SKM-1 (cell line): ENCODE results near the gene F12.
"Not testable (repeated sequence)": the region's sequence is repeated elsewhere in the genome, so short reads cannot be mapped to it uniquely, and the experiment has no call there.

Source experiments
- DNase-seq: peaks from one replicate; lab custom pipeline; 2025; ENCODE audit not compliant: unreplicated experiment; lab: John Stamatoyannopoulos, UW

Gene F12

DNA sequence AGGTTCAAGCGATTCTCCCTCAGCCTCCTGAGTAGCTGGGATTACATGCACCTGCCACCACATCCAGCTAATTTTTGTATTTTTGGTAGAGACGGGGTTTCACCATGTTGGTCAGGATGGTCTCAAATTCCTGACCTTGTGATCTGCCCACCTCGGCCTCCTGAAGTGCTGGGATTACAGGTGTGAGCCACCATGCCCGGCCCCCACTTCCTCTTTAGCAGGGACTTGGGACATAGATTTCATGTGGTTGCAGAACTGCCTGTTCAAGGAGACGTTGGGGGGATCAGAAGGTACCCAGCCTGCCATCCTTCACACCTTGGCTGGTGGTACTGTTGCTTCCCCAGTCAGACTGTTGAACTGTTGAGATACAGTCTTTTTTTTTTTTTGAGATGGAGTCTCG lies 7.7 kb upstream of the F12 start:
- DNase-seq, result not testable (repeated sequence)

DNA sequence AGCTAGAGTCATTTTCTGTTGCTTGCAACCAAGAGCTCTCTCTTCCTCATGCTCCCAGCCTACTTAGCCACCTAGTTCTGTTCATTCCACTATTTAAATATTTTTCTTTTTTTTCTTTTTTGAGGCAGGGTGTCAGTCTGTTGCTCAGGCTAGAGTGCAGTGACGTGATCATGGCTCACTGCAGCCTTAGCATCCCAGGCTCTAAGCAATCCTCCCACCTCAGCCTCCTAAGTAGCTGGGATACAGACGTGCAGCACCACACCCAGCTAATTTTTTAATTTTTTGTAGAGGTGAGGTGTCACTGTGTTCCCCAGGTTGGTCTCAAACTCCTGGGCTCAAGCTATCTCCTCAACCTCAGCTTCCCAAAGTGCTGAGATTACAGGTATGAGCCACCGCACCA lies 5.1 kb upstream of the F12 start:
- DNase-seq, result no peak

DNA sequence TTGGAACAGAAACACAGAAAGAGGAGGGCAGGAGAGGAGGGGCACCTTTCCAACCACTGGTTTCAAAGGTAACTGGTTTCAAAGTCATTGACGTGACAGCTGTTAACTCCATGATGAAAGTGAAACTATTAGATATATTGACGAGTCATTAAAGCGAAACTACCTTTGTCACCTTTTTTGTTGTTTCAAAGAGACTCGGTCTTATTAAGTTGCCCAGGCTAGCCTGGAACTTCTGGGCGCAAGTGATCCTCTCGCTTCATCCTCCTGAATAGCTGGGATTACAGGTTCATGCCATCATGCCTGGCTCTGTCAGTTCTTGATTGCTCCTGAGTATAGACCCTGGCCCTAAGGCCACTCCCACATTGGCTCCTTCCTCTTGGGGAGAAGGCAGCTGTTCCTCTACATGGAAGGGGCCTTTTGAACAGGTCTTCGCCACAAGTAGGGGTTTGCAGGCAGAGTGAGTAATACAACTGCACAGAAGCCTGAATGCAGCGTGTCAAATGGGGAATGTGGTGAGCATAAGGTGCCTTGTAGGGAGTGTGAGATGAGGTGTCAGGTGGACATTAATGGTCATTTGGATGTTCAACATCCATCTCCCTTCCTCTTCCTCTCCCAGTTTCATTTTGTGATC lies 3.4 kb upstream of the F12 start:
- DNase-seq, result no peak

DNA sequence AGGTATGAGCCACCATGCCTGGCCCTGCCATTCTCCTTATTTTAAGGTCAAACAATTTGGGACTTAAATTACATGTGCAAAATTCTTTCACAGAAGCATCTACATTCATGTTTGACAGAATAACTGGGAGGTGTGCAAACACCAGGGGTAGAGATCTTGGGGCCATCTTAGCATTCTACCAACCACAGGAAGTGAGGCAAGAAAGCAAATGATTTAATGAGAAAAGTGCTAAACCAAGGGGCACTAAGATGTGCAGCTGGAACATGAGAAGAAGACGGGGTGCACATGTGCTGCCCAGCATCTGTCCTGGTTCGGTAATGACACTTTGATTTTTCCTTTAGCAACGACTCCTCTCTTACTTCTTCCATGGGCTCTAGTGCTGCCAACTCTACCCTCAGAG lies 1.2 kb upstream of the F12 start:
- DNase-seq, result no peak

DNA sequence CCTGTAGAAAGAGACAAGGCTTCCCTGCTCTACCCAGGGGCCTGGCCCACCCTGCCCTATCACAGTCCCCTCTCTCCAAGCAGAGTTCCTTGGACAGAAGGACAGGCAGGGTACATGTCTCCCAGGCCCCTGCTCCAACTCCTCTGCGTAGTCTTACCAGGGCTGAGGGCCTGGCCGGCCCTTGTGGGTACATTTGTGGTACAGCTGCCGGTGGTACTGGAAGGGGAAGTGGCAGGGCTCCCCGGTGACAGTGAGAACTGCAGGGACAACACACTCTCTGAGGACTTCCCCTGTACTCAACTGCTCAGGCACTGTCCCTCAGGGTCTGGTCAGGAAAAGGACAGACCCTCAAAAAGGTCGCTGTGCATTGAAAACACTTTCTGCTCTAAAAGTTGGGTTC lies 3.6 kb downstream of the F12 start:
- peak; percentile 71 for DNase-seq

DNA sequence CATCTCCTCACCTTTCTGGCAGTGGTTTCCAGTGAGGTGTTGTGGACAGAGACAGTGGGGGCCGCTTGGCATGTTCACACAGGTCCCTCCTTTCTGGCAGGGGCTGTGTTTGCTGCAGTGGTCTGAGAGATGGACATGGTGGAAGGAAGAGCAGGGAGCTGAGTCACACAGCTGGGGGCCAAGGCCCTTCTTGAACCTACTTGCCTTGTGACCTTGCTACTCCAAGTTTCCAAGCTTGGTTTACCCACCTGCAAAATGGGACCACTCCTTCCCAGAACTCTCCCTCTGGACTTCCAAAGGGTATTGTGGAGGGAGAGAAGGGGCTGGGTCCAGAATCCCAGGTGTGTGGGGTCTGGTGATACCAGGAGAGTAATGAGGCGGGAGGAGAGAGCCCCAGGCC lies 4.1 kb downstream of the F12 start:
- DNase-seq, result no peak

DNA sequence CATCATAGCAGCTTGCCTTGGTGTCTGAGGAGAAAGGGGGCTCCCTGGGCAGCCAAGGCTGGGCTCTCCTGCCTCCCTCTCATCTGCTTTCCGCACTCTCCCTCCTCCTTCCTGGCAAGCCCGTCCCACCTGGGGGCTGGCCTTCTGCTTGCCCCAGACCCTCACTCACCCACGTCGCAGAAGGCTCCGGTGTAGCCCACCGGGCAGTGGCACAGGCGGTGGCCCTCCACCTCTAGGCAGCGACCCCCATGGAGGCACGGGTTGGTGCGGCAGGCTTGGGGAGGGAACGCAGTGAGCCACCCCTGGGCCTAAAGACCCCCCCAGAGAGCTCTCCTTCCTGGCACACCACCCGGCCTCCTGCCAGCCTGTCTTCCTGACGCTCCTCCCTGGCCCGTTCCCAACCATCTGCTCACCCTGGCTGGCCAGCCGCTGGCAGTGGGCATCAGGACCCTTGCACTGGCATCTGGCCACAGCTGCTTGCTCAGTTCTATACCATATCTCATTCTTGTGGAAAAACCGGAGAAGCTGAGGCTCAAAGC lies 4.7 kb downstream of the F12 start:
- no peak for DNase-seq

DNA sequence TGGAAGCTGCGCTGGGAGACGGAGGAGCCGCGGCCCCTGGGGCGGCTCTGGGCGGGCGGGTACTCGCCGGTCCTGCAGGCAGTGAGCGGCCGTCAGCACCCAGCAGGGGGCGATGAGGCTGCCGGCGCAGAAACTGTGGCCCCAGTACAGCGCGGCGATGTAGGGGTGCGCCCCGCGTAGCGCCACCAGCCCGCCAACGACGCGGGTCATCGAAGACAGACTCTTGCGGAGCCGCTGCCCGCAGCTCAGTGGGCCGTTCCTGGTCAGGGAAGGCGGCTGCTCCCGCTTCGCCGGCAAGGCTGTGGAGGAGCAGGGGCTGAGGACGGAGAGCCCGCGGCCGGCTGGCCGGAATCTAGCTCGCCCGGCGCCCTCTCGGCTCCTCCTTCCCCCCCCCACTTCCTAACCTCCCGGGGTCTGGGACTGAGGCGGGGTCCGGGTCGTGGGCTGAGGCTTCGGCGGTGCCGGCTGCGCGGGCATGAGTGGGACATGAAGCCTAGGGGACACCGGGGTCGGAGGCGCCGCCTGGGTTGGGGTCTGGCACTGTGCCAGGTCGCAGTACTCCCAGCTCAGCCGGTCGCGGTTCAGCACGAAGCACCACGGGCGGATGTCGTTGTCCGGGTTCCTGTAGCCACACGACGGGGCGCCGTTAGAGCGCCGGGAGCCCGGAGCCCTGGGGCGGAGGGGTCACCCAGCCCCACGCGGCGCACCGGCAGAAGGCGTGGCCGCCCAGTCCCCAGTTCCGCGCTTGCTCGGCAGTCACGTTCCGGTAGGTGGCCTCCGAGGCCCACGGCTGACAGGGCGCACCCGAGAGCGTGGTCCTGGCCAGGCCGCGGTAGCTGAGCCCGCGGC lies 5.3 kb downstream of the F12 start:
- peak; percentile 88 for DNase-seq

DNA sequence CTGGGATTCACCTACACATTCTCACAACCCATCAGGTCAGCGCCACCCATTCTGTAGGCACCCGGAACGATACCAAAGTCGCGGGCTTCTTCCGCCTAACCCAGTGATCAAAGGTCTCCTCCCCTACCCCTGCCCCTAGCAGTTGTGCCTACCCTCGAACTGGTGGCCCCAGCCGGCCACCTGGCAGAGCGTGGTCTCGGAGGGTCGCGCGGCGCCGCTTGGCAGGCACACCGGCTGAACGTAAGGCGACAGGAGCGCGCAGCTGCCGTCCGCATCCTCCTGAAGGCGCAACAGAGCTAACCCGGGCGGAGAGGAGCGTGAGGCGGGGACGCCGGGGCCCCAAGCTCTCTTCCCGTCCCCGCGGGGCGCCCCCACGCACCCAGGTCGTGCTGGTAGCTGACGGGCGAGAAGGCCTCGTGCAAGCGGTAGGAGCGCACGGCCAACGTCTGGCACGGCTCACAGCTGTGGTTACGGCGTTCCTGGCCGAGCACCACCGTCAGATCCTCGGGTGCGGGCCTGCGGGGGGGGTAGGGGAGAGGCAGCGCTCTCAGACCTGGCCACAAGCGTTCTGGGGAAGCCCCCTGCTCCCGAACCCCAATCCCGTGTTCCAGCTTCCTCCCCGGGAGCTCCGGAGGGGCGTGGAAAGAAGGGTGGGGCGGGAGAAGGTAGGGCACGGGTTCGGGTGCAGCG lies 6.1 kb downstream of the F12 start:
- no peak for DNase-seq

DNA sequence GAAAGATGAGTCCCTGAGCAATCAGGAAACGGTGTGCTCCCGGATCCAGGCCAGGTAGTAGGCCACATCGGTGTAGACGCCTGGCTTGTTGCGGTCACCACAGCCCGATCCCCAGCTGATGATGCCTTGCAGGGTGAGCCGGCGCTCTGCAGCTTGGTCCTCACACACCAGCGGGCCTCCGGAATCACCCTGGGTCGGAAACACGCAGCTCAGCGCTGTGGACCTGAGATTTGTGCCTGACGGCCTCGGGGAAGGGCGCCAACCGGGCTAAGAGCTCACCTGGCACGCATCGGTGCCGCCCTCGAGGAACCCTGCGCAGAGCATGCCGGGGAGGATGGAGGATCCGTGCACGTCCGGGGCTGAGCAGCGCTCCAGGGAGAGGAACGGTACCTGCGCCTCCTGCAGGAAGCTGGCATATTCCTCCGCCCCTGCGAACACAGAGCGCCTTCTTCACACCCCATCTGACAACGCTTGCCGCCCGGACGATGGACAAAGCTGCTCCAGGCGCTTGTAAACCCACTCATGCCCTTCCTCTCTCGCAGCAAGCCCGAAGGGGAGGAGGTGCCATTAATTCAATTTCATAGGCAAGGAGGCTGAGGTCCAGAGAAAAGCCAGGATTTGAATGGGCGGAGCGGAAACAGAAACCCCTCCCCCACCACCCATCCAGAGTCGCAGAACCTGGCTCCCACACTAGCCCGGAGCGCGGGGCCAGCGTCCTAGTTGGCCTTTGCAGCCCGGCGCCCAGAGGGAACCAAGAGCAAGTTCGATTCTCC lies 6.9 kb downstream of the F12 start:
- DNase-seq, result no peak

DNA sequence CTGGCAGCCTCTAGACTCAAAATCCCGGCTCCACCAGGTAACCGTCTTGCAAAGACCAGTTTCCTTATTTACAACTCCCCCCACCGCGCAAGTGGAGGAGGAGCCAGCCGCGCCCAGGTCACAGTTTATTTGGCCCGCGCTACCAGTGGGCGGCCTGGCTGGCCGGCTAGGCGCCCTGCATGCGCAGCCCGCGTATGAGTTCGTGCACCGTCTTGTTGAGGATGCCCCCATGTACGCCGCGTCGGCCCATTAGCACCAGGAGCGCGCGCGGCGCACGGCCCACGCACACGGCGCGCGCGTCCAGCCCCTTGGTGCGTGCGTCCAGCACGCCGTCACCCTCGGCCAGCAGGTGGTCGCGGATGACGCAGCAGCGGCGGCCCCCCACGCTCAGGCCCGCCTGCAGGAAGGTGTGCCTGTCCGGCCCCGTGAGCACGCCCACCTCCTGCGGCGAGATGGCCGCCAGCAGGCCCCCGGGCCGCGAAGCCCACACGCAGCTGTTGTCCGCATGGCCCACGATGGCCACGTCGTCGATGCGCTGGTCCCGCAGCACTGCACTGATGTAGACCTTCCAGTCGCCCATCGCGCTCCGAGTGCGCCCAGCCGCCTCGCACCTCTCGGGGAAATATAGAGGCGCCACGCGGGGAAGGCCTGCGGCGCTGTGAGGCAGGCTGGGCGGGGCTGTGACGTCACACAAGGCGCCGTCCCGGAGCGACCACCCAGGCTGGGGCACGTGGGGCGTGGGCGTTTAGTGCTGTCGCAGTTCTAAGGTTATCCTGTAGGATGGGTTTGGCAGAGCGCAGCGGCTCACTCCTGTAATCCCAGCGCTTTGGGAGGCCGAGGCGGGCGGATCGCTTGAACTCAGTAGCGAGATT lies 9.1 kb downstream of the F12 start, which contains the start of gene PFN3:
TSS of gene PFN3 (minus strand) at position 665 of the 872 bp plus-strand sequence. CDS start at position 580, 85 bp downstream.
- DNase-seq, result no peak

DNA sequence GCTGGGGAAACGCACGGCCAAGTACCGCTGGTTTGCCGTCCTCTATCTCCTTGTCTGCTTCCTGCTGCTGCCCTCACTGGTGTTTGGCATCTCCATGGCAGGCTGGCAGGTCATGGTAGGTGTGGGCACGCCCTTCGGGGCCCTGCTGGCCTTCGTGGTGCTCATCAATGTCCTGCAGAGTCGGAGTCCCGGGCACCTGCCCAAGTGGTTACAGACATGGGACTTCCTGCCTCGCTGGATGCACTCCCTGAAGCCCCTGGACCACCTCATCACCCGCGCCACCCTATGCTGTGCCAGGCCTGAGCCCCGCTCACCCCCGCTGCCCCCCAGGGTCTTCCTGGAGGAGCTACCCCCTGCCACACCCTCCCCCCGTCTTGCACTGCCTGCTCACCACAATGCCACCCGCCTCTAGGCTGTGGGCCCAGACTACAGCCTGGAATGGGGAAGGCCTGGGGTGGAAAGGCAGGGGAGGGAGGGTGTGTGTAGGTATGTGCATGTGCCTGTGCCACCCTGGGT lies 11.4 kb downstream of the F12 start:
- no peak for DNase-seq

DNA sequence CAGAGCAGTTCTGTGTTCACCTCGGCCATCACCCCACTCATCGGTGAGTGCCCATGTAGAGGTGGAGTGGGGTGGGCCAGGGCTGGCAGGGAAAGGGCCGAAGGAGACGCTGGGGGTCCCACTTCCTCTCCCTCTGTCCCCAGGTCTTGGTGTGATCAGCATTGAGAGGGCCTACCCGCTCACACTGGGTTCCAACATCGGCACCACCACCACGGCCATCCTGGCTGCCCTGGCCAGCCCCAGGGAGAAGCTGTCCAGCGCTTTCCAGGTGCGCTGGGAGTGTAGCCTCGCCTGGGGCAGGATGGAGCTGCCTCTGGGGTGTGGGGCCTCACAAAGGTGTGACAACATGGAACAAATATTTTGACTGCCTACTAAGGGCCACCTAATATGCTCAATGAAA lies 12.6 kb downstream of the F12 start:
- DNase-seq, result no peak

DNA sequence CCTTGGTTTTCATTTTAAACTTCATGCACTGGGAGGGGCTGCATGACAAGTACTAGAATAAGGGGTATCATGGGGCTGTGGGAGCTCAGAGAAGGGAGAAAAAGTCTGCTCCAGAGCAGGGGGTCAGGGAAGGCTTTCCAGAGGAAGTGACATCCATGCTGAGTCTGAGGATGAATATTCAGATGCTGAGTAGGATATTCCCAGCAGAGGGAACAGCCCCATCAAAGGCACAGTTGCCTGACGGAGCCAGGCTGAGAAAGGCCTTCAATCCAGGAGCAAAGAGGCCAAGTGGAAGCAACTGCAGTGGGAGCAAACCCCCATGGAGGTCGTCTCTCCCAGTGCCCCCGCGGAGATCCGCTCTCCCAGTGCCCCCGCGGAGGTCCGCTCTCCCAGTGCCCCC lies 13.3 kb downstream of the F12 start:
- DNase-seq, result no peak

DNA sequence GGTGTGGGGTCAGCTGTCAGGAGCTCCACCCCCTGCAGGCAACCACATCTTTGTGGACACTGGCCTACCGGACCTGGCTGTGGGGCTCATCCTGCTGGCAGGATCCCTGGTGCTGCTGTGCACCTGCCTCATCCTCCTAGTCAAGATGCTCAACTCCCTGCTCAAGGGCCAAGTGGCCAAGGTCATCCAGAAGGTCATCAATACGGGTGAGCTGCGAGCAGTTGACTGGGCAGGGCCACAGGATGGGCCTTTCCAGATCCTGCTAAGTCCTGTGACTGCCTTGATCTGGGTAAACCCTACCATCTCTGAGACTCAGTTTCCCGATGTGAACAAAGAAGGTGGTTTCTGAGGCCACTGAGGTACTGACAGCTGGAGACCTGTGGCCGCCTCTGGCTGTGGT lies 15.4 kb downstream of the F12 start:
- DNase-seq, result no peak

DNA sequence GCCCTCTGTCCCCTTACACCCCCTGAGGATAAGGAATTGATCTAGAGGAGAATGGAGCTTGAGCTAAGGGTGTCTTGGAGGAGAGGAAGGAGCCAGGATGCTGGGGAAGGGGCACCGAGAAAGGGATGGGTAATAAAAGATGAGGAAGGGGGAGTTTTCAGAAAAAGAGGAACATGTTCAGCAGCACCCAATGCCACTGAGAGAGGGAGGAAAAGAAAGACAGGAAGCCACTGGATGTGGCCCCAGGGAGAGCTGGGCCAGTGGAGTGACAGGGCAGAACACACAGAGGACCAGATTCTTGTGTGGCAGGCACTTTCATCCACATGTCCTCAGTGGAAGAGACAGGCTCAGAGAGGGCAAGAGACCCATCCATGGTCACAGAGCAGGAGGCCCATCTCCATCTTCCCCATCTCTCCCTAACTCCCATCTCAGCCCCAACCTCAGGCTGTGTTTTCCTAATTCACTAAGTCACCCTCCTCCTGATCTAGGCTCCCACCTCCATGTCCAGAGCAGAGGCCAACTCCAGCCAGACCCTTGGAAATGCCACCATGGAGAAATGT lies 16.1 kb downstream of the F12 start:
- DNase-seq, result peak; percentile 49

DNA sequence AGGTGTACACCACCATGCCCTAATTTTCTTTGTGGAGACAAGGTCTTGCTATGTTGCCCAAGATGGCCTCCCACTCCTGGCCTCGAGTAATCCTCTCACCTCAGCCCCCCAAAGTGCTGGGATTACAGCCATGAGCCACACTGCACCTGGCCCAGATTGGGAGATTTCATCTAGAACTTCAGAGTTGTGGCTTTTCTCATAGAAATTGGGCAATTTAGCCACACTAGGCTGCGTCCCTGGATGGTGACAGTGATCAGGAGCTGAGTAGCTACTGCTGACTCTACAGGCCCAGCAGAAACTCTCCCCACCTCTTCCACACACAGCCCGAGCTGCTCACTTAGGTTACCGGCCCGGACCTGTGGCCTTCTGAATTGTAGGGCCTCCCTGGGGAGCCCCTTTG lies 16.6 kb downstream of the F12 start:
- DNase-seq, result peak; percentile 20

DNA sequence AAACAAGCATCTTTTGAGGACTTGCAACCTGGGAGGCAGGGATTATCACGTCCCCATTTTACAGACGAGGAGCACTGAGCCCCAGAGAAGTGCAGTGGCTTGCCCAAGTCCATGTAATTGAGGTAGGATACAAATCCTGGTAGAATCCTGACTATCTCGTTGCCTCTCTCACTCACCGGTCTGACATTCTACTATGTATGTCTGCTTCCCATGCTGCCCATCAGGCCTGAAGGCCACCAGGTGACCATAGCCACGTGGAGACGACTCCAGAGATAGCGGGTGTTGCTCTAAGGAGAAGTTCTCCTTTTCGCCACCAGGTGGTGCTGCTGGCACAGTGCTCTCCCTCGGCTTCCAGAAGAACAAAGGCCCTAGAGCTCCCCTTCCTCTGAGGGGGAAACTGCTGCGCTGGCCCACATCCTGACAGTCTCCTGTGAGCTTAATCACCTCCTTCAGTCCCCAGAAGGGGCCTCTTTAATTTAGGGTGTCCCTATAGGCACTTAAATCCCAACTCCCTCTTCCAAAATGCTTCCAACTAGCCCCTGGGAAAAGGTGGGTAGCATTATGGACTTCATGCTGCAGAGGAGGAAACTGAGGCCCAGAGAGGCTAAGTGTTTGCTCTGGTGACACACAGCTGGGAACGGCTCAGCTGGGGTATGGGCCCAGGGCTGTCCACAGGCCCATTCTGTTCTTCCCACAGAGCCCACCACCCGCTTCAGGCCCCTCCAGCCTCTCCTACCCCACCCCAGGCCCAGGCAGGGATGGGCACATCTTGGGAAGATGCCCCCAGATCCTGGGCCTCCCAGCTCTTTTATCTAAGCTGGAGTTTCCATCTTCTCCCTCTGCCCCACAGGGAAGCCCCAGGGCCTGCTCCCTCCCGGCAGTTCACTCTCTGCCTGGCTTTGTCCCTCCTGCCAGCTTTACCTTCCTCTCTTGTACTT lies 18.7 kb downstream of the F12 start:
- DNase-seq, result peak; percentile 67
